HG02642 (cell line): ENCODE results near the gene N4BP3.
A peak's percentile ranks its signal among the peaks of the same experiment; 100 is the strongest.

ENCODE experiments used
- ATAC-seq: cut with Tn5 transposase; IDR thresholded peaks from one replicate; pipeline ENCODE4 v1.9.1; 2021; ENCODE audit warnings: mild to moderate bottlenecking; ENCODE audit not compliant: unreplicated experiment, poor library complexity

The N4BP3 gene

DNA sequence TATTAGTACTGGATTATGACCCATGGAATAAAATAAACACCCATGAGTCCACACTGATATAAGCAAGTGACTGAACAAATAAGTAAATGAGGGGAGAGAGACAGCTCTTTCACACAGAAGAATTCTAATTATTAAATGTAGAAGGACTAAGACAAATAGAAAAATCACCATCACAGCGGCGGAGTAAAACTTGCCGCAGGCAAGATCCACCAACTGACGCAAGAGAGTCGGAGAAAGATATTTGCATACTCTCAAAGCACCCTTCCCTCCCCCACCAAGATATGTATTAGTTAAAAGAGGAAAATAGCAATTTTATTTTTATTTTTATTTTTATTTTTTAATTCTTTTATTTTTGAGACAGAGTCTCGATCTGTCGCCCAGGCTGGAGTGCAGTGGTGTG, 14.6 kb upstream of the N4BP3 start:
- ATAC-seq: no peak

- ATAC-seq: no peak
These were observed 9.7 kb upstream of the N4BP3 start for GRCh38 chr5:178103612-178104011.

GRCh38 chr5:178104492-178104891, 8.8 kb upstream of the N4BP3 start:
- ATAC-seq: no peak

GRCh38 chr5:178106086-178106485, 7.2 kb upstream of the N4BP3 start:
- no peak for ATAC-seq

GRCh38 chr5:178106556-178107239, 6.6 kb upstream of the N4BP3 start:
- no peak for ATAC-seq

DNA sequence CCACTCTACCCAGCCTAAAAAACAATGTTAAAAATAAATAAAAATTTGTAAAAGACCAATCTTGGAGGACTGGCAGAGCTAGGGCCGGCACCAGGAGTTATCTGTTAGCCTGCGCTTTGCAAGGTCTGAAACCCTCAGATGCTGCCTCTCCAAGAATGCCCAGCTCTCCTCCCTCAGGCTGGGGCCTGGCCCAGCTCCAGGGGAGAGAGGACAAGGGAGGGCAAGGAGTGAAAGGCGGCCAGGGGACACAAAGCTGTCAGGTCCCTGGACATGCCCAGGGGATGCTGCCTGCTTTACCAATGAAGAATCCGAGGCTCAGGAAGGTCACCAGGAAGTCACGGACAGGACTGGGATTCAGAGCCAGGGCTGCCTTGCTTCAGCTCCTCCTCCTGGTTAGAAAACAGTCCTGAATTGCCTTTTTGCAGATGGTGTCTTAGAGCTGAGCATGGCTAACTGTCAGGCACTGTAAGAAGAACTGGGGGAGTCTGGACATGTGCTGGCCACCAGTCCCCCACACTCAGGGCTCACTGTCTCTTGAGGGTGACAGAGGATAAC, 5.5 kb upstream of the N4BP3 start:
- ATAC-seq: no peak

GRCh38 chr5:178108446-178108845, 4.9 kb upstream of the N4BP3 start:
- no peak for ATAC-seq

GRCh38 chr5:178108966-178109365, 4.4 kb upstream of the N4BP3 start:
- no peak for ATAC-seq

- ATAC-seq: no peak
These were observed 2.8 kb upstream of the N4BP3 start for GRCh38 chr5:178110511-178110910.

GRCh38 chr5:178111925-178112324, 1.4 kb upstream of the N4BP3 start:
- no peak for ATAC-seq

GRCh38 chr5:178112545-178112944, 787 bp upstream of the N4BP3 start:
- no peak for ATAC-seq

GRCh38 chr5:178113841-178114324, 551 bp downstream of the N4BP3 start:
- peak; percentile 19 for ATAC-seq

DNA sequence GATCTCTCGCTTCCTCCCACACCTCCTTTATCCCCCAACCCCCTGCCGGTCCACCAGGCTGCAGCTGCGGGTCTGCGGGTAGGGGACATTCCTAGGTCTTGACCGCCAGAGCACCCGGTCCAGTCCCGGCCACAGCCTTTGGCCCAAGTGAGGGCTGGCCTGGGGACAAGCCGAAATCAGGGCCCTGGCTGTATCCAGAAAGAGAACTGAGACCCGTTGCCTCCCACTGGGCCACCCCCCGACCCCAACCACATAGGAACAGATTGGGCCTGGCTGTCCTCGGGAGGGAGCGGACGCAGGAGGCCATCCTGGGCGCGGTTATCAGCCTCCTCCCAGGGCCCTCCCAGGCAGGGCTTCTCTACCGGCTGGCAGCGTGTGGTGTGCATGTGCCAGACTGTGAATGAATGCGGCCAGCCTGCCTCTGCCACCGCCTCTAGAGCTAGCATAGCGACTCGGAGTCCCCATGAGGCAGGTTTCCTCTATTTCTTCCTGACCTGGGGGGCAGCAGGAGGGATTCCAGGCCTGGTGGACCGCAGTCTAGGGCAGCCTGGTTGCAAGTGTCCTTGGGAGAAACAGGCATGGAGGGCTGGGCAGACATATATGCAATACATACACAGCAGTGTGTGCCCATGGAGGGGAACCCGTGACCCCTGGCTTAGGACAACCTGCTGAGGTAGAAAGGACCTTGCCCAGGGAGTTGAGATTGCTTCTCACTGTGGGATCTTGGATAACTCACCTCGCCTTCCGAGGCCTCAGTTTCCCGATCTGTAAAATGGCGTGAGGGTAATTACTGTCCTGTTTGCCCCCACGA, 1.2 kb downstream of the N4BP3 start:
- ATAC-seq: peak; percentile 17

GRCh38 chr5:178115136-178115813, 1.9 kb downstream of the N4BP3 start:
- ATAC-seq: no peak

DNA sequence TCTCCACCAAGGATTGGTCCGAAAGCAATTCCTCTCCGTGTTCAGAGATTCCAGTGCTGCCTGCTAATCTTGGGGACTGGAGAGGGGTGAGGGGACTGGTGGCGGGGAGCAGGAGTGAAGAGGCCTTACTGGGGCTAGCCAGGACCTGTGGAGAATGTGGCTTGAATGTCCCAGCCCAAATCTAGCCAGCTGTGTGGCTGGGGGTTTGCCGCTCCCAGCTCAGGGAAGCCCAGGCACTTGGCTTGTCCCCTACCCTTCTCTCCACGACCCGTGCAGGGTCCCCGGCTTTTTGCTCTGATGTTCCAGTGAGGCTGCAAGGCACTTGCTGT, 2.4 kb downstream of the N4BP3 start:
- ATAC-seq: no peak

- ATAC-seq: no peak
These were observed 3.0 kb downstream of the N4BP3 start for GRCh38 chr5:178116143-178116885.

- ATAC-seq: no peak
These were observed 4.8 kb downstream of the N4BP3 start for GRCh38 chr5:178117923-178118701.

DNA sequence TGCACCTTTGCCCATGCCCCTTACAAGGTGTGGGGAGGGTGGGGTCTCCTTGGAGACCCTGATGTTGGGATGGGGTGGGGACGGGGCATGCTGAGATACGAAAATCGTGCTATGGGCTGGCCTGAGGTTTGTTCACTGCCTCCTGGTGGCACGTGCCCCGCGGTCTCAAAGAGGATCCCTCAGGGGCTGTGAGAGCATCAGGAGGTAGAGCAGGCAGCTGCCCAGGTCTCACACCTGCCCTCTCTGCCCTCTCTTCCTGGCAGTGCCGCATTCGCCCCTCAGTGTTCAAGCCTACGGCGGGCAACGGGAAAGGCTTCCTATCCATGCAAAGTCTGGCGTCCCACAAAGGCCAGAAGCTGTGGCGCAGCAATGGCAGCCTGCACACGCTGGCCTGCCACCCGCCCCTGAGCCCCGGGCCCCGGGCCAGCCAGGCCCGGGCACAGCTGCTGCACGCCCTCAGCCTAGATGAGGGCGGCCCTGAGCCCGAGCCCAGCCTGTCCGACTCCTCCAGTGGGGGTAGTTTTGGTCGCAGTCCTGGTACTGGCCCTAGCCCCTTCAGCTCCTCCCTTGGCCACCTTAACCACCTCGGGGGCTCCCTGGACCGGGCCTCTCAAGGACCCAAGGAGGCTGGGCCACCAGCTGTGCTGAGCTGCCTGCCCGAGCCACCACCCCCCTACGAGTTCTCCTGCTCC, 6.7 kb downstream of the N4BP3 start:
- ATAC-seq: no peak
